Measurements from ENCODE around the gene LRP6.

GRCh38 chr12:12185414-12185813 is 81.4 kb downstream of the LRP6 start:
- no peak for TF ChIP-seq POLR2A (IDR thresholded peaks at IDR 0.05; ENCODE audit: borderline replicate concordance, extremely low read depth, insufficient read depth, insufficient read length)
- TF ChIP-seq EZH2 (IDR thresholded peaks at IDR 0.05): no peak
- TF ChIP-seq POLR2AphosphoS5 (IDR thresholded peaks at IDR 0.05; ENCODE audit: low read depth, low read length): no peak
- no peak for TF ChIP-seq CTCF (IDR thresholded peaks at IDR 0.05 in 2 of 3, conservative IDR thresholded peaks at IDR 0.05 in 1 of 3; ENCODE audit: borderline replicate concordance in 1 of 3, insufficient read depth in 1 of 3, low read depth in 2 of 3, low read length in 2 of 3)
- TF ChIP-seq ZFX (IDR thresholded peaks at IDR 0.05): no peak
- TF ChIP-seq MAX (IDR thresholded peaks at IDR 0.05): no peak
- no peak for TF ChIP-seq TCF7L2 (IDR thresholded peaks at IDR 0.05; ENCODE audit: borderline replicate concordance, extremely low read depth, insufficient read depth, insufficient read length)
- TF ChIP-seq EGR1 (IDR thresholded peaks at IDR 0.05; ENCODE audit: low read depth): no peak
- TF ChIP-seq ATF3 (IDR thresholded peaks at IDR 0.05): no peak

Data from HCT116 (cell line).